Measurements from ENCODE around the gene CHMP3.

- no peak for TF ChIP-seq POLR2A (IDR thresholded peaks at IDR 0.05)
- TF ChIP-seq, protein P1, sequence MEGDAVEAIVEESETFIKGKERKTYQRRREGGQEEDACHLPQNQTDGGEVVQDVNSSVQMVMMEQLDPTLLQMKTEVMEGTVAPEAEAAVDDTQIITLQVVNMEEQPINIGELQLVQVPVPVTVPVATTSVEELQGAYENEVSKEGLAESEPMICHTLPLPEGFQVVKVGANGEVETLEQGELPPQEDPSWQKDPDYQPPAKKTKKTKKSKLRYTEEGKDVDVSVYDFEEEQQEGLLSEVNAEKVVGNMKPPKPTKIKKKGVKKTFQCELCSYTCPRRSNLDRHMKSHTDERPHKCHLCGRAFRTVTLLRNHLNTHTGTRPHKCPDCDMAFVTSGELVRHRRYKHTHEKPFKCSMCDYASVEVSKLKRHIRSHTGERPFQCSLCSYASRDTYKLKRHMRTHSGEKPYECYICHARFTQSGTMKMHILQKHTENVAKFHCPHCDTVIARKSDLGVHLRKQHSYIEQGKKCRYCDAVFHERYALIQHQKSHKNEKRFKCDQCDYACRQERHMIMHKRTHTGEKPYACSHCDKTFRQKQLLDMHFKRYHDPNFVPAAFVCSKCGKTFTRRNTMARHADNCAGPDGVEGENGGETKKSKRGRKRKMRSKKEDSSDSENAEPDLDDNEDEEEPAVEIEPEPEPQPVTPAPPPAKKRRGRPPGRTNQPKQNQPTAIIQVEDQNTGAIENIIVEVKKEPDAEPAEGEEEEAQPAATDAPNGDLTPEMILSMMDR (IDR thresholded peaks at IDR 0.05), result no peak
These were observed 77.4 kb downstream of the CHMP3 start for GRCh38 chr2:86485802-86486201.

All from gastroesophageal sphincter (tissue), 3 donors.